Hepatocyte (in vitro differentiated cells): ENCODE data around the gene UQCC5. TPM values are rescaled to one million over a fixed set of nuclear protein-coding genes. Genes with fewer than 3 reads are reported as not detected.
"Not testable (repeated sequence)": the region's sequence is repeated elsewhere in the genome, so short reads cannot be mapped to it uniquely, and the experiment has no call there.

ENCODE experiments used
- DNase-seq: peaks from one replicate; pipeline ENCODE4 v3.0.0-alpha.2; 2016; ENCODE audit warnings: low spot score
- H2AFZ ChIP-seq: fragments of 200-600 bp; sonication (generic); 2 replicates; pipeline ENCODE4 v1.6.0; 2016; ENCODE audit warnings: antibody characterized with exemption, mild to moderate bottlenecking
- H3K27ac ChIP-seq: fragments of 200-600 bp; sonication (generic); 2 replicates; pipeline ENCODE4 v1.5.1; 2016; ENCODE audit warnings: mild to moderate bottlenecking
- H3K27me3 ChIP-seq: fragments of 200-600 bp; sonication (generic); 2 replicates; pipeline ENCODE4 v1.6.1; 2016
- H3K36me3 ChIP-seq: fragments of 200-600 bp; sonication (generic); replicated peaks from 2 replicates; pipeline ENCODE4 v1.5.1; 2016; ENCODE audit warnings: low read depth; ENCODE audit not compliant: insufficient read depth
- H3K4me1 ChIP-seq: fragments of 200-600 bp; sonication (generic); 2 replicates; pipeline ENCODE4 v1.5.1; 2016; ENCODE audit warnings: mild to moderate bottlenecking, moderate library complexity; ENCODE audit not compliant: insufficient read depth
- H3K4me2 ChIP-seq: fragments of 200-600 bp; sonication (generic); 2 replicates; pipeline ENCODE4 v1.6.0; 2016
- H3K4me3 ChIP-seq: fragments of 200-600 bp; sonication (generic); 2 replicates; pipeline ENCODE4 v1.5.1; 2016; ENCODE audit warnings: mild to moderate bottlenecking
- H3K79me2 ChIP-seq: fragments of 200-600 bp; sonication (generic); 2 replicates; pipeline ENCODE4 v1.6.0; 2017; ENCODE audit warnings: mild to moderate bottlenecking
- H3K9me2 ChIP-seq: fragments of 200-600 bp; sonication (generic); replicated peaks from 2 replicates; pipeline ENCODE4 v1.6.0; 2017; ENCODE audit warnings: mild to moderate bottlenecking; ENCODE audit not compliant: insufficient read depth
- H3K9me3 ChIP-seq: fragments of 200-600 bp; sonication (generic); 2 replicates; pipeline ENCODE4 v1.5.1; 2016; ENCODE audit warnings: low read depth, mild to moderate bottlenecking
- H4K20me1 ChIP-seq: fragments of 200-600 bp; sonication (generic); 2 replicates; pipeline ENCODE4 v1.6.0; 2016; ENCODE audit warnings: mild to moderate bottlenecking; ENCODE audit not compliant: insufficient read depth, poor library complexity, severe bottlenecking
- CTCF ChIP-seq: fragments of 200-600 bp; sonication (generic); IDR thresholded peaks from 2 replicates; pipeline ENCODE4 v1.5.1; 2016; ENCODE audit warnings: antibody characterized with exemption, mild to moderate bottlenecking; ENCODE audit not compliant: poor library complexity
- EZH2 ChIP-seq: fragments of 200-600 bp; sonication (generic); IDR thresholded peaks from 2 replicates; pipeline ENCODE4 v1.6.1; 2016; ENCODE audit warnings: antibody characterized with exemption, mild to moderate bottlenecking, borderline replicate concordance
- EZH2phosphoT487 ChIP-seq: fragments of 200-600 bp; sonication (generic); IDR thresholded peaks from one replicate; pipeline ENCODE4 v1.6.1; 2018; ENCODE audit warnings: antibody characterized with exemption, mild to moderate bottlenecking, low read depth, moderate library complexity; ENCODE audit not compliant: unreplicated experiment, severe bottlenecking
- WGBS: methylation state at CpG from one replicate; pipeline ENCODE4 v1.1.6; 2016; ENCODE audit warnings: low lambda C conversion rate; ENCODE audit errors: missing lambda C conversion rate; 5-methylcytosine and 5-hydroxymethylcytosine counted together
- polyA plus RNA-seq: library from polyadenylated mRNA; unstranded; fragments of >200 nt; fragmentation: Nextera tagmentation; extraction: Ambion mirVana; gene quantifications from 2 replicates; pipeline ENCODE4 v1.2.1, GENCODE V29; 2016
- total RNA-seq: library from RNA; depleted of rRNA; stranded (reverse); fragments of >200 nt; gene quantifications from 2 replicates; pipeline ENCODE4 v1.2.3, GENCODE V29; 2014

Gene UQCC5
- total and polyA plus RNA-seq, 2 experiments from 2014 or later: 0.83 to 51.7 TPM

- WGBS: 87% methylated on average over 31 of the region's 34 CpGs
- Histone ChIP-seq H3K79me2 (peaks cover 7% of the 10 kb centered on the region), H3K4me2 (no peak overlapping the region), H3K4me1 (peaks cover 11% of the 10 kb centered on the region), H4K20me1 (no peaks in the 10 kb centered on the region), H3K9me2 (no peaks in the 10 kb centered on the region), H2AFZ (no peak overlapping the region), H3K4me3 (no peak overlapping the region), H3K9me3 (no peaks in the 10 kb centered on the region), H3K27me3 (no peaks in the 10 kb centered on the region), H3K36me3 (no peaks in the 10 kb centered on the region), H3K27ac (peak overlapping the region; percentile 12)
- TF ChIP-seq CTCF (no peak), EZH2phosphoT487 (no peak), EZH2 (no peak)
- no peak for DNase-seq
Observed at GRCh38 chr3:52524752-52525679, 11.4 kb upstream of the UQCC5 start.

GRCh38 chr3:52525680-52526561 is 10.5 kb upstream of the UQCC5 start:
- no peaks in the 10 kb centered on the region for H3K36me3 ChIP-seq
- H3K9me2 ChIP-seq: no peaks in the 10 kb centered on the region
- no peak overlapping the region for H3K4me3 ChIP-seq
- WGBS: 90% methylated on average over 9 of the region's 9 CpGs
- H3K79me2 ChIP-seq: peaks cover 16% of the 10 kb centered on the region
- peaks cover 2% of the 10 kb centered on the region for H4K20me1 ChIP-seq
- no peaks in the 10 kb centered on the region for H3K9me3 ChIP-seq
- H3K27me3 ChIP-seq: no peaks in the 10 kb centered on the region
- H3K27ac ChIP-seq: peak overlapping the region; percentile 19
- H3K4me1 ChIP-seq: peaks cover 20% of the 10 kb centered on the region
- no peak overlapping the region for H3K4me2 ChIP-seq
- H2AFZ ChIP-seq: no peak overlapping the region
- no peak for DNase-seq
- TF ChIP-seq EZH2 (no peak), CTCF (no peak), EZH2phosphoT487 (no peak)

GRCh38 chr3:52526671-52527038 is 9.8 kb upstream of the UQCC5 start:
- H3K27ac ChIP-seq, H3K36me3 ChIP-seq, H4K20me1 ChIP-seq, H3K4me3 ChIP-seq, H3K9me3 ChIP-seq, DNase-seq, H3K27me3 ChIP-seq, H3K4me2 ChIP-seq, H2AFZ ChIP-seq, H3K9me2 ChIP-seq: not testable (repeated sequence)
- 91% methylated on average over 5 of the region's 5 CpGs for WGBS
- Histone ChIP-seq H3K4me1 (peaks cover 27% of the 10 kb centered on the region), H3K79me2 (peaks cover 23% of the 10 kb centered on the region)
